Esophagus (tissue), 2 donors: ENCODE results near the gene ZFAND3. TPM values are rescaled to one million over a fixed set of nuclear protein-coding genes. Genes with fewer than 3 reads are reported as not detected.
A peak's percentile ranks its signal among the peaks of the same experiment; 100 is the strongest.

Experiments
- H3K27ac ChIP-seq, 2 donors: one replicate each; pipeline ENCODE4 v1.5.1; 2013; ENCODE audit warnings: low read depth in 2 of 2, mild to moderate bottlenecking in 2 of 2, inconsistent platforms in 1 of 2, low read length in 1 of 2, moderate library complexity in 1 of 2
- H3K27me3 ChIP-seq, 2 donors: one replicate each; pipeline ENCODE4 v1.6.1; 2013; ENCODE audit warnings: low read length in 2 of 2, control low read depth in 1 of 2, mild to moderate bottlenecking in 1 of 2; ENCODE audit not compliant: insufficient read depth in 2 of 2, control insufficient read depth in 1 of 2
- H3K36me3 ChIP-seq, 2 donors: one replicate each; pipeline ENCODE4 v1.6.1; 2013; ENCODE audit warnings: low read length in 1 of 2; ENCODE audit not compliant: control insufficient read depth in 2 of 2, insufficient read depth in 2 of 2
- H3K4me1 ChIP-seq, 2 donors: one replicate each; pipeline ENCODE4 v1.6.1; 2013; ENCODE audit warnings: low read length in 1 of 2; ENCODE audit not compliant: control insufficient read depth in 2 of 2, insufficient read depth in 2 of 2
- H3K4me3 ChIP-seq, 2 donors: one replicate each; pipeline ENCODE4 v1.5.1; 2013; ENCODE audit warnings: low read length in 2 of 2, mild to moderate bottlenecking in 2 of 2, low read depth in 1 of 2, moderate library complexity in 1 of 2
- H3K9me3 ChIP-seq, 2 donors: one replicate each; pipeline ENCODE4 v1.6.1; 2013; ENCODE audit warnings: mild to moderate bottlenecking in 2 of 2, low read depth in 1 of 2, low read length in 1 of 2, moderate library complexity in 1 of 2; ENCODE audit not compliant: control insufficient read depth in 2 of 2, insufficient read depth in 1 of 2
- WGBS, 2 donors: extraction: QIAGEN DNeasy Blood & Tissue Kit; methylation state at CpG; one replicate each; pipeline ENCODE4 v1.1.7; 2013; 5-methylcytosine and 5-hydroxymethylcytosine counted together
- polyA plus RNA-seq, 2 donors: library from polyadenylated mRNA; stranded (reverse); fragments of 200-250 nt; gene quantifications; one replicate each; pipeline ENCODE4 v1.2.3, GENCODE V29; 2013
- donor health status: healthy with polysubstance abuse.
- donor health status: Bipolar disorder and iron deficiency.

ZFAND3 gene
- polyA plus RNA-seq, 2 donors = 20.6 to 21.9 TPM

GRCh38 chr6:37971266-37971665 lies 151.7 kb downstream of the ZFAND3 start:
- no peaks in the 10 kb centered on the region for H3K4me1 ChIP-seq
- peaks cover 0 to 3% of the 10 kb centered on the region in 2 donors for H3K9me3 ChIP-seq
- H3K27me3 ChIP-seq = no peaks in the 10 kb centered on the region
- H3K4me3 ChIP-seq = no peak overlapping the region
- peaks cover 0 to 2% of the 10 kb centered on the region in 2 donors for H3K36me3 ChIP-seq
- no peak overlapping the region for H3K27ac ChIP-seq
- WGBS, 2 donors = 75 to 77% methylated on average over 2 of the region's 2 CpGs

DNA sequence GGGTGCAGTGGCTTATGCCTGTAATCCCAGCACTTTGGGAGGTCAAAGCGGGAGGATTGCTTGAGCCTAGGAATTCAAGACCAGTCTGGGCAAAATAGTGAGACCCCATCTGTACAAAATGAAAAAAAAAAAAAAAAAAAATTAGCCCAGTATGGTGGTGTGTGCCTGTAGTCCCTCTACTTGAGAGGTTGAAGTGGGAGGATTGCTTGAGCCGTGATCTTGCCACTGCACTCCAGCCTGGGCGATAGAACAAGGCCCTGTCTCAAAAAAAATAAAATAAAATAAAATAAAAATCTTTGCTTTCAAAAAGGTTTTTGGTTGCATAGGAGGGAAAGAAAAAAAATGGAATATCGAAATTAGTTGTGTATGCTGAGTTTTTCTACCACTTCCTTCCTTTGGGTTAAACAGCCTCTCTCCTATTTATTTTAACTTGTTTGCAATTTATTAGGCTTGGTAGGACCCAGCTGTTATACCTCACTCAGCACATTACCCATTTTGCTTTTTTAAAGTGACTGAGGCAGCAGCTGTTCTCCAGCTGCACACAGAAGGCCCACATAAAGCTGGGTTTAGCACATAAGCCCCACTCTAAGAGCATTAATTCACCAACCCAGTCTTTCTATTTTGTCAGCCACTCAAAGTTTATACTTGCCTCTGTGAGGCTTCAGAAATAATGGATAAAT lies 152.3 kb downstream of the ZFAND3 start:
- no peaks in the 10 kb centered on the region for H3K4me1 ChIP-seq
- no peaks in the 10 kb centered on the region for H3K27me3 ChIP-seq
- no peak overlapping the region for H3K4me3 ChIP-seq
- H3K27ac ChIP-seq = no peak overlapping the region
- H3K36me3 ChIP-seq = peaks cover 0 to 2% of the 10 kb centered on the region in 2 donors
- 78 to 81% methylated on average over 4 of the region's 4 CpGs for WGBS, 2 donors
- peaks cover 0 to 3% of the 10 kb centered on the region in 2 donors for H3K9me3 ChIP-seq

GRCh38 chr6:37972994-37973757 lies 153.6 kb downstream of the ZFAND3 start:
- no peak overlapping the region for H3K4me3 ChIP-seq
- H3K4me1 ChIP-seq = no peaks in the 10 kb centered on the region
- 69 to 75% methylated on average over 1 of the region's 1 CpG for WGBS, 2 donors
- peaks cover 0 to 3% of the 10 kb centered on the region in 2 donors for H3K9me3 ChIP-seq
- H3K27me3 ChIP-seq = no peaks in the 10 kb centered on the region
- H3K36me3 ChIP-seq = peaks cover 0 to 2% of the 10 kb centered on the region in 2 donors
- H3K27ac ChIP-seq = no peak overlapping the region

GRCh38 chr6:37974381-37974780 lies 154.9 kb downstream of the ZFAND3 start:
- no peaks in the 10 kb centered on the region for H3K4me1 ChIP-seq
- peaks cover 0 to 3% of the 10 kb centered on the region in 2 donors for H3K9me3 ChIP-seq
- H3K27ac ChIP-seq = no peak overlapping the region
- H3K4me3 ChIP-seq = no peak overlapping the region
- WGBS, 2 donors = 98% methylated on average over 4 of the region's 4 CpGs
- no peaks in the 10 kb centered on the region for H3K27me3 ChIP-seq
- peaks cover 0 to 2% of the 10 kb centered on the region in 2 donors for H3K36me3 ChIP-seq

GRCh38 chr6:37974943-37975342 lies 155.4 kb downstream of the ZFAND3 start:
- Histone ChIP-seq H3K27me3 (no peaks in the 10 kb centered on the region), H3K27ac (no peak overlapping the region), H3K4me1 (no peaks in the 10 kb centered on the region), H3K4me3 (no peak overlapping the region), H3K36me3 (peaks cover 0 to 2% of the 10 kb centered on the region in 2 donors), H3K9me3 (peaks cover 0 to 3% of the 10 kb centered on the region in 2 donors)
- 93% methylated on average over 1 of the region's 1 CpG for WGBS, 2 donors

- 81 to 95% methylated on average over 3 of the region's 3 CpGs for WGBS, 2 donors
- H3K9me3 ChIP-seq = peaks cover 0 to 3% of the 10 kb centered on the region in 2 donors
- H3K27ac ChIP-seq = no peak overlapping the region
- peaks cover 0 to 2% of the 10 kb centered on the region in 2 donors for H3K36me3 ChIP-seq
- no peak overlapping the region for H3K4me3 ChIP-seq
- H3K27me3 ChIP-seq = no peaks in the 10 kb centered on the region
- H3K4me1 ChIP-seq = no peaks in the 10 kb centered on the region
Measured at GRCh38 chr6:37977715-37978114, 158.2 kb downstream of the ZFAND3 start.

DNA sequence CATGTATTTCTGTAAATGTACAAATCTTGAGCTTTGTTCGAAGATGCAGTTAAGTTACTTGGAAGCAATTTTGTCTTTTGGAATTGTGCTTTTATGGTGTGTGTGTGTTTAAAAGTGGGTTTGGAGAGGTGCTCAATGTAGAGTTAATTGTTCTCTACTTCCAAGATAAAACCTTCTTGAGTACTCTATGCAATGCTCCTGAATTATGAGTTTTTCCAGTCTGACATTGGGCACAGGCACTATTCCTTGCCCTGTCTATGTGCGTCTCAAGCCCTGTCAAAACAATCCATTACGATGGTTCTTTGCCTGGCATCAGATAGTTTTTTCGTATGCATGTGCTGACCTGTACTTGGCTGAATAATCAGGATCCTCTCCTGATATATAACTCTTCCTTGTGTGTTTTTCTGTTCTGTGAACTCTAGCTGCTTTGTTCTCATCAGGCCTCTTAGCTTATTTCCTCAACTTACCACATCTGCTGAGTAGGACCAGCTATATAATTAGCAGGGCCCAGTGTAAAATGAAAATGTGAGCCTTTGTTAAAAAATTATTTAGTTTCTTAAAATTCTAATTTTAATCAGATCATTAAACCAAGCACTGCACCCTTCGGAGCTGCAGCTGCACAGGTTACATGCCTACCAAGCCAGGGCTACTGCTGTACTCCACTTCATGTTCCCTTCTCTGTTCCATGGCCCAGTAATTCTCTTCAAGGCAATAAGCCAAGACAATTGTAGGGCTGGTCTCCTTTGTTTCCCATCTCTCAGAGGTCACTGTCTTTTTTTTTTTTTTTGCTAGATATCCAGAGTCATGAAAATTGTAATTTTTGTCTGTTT lies 160.1 kb downstream of the ZFAND3 start:
- no peaks in the 10 kb centered on the region for H3K36me3 ChIP-seq
- no peaks in the 10 kb centered on the region for H3K4me1 ChIP-seq
- H3K4me3 ChIP-seq = no peak overlapping the region
- H3K27ac ChIP-seq = peak overlapping the region in 1 of 2 donors; percentile 36
- WGBS, 2 donors = 52 to 66% methylated on average over 5 of the region's 5 CpGs
- no peaks in the 10 kb centered on the region for H3K27me3 ChIP-seq
- H3K9me3 ChIP-seq = no peaks in the 10 kb centered on the region

DNA sequence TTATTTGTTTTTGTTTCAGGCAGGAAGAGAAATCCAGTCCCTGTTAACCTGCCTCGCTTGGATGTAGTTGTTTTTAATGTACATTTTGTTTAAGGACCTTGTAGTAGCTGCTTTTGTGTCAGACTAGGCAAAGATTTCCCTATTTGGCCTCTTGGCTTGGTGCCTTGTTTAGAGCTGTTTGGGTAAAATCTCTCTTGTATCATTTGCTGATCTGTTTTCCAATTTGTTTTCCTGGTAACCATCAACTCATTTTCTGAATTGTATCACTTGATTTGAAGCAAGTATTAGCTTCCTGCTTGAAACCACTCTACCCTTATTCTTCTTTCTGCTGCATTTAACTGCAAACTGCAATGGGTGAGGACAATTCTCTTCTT lies 160.7 kb downstream of the ZFAND3 start:
- H3K27ac ChIP-seq = no peak overlapping the region
- no peaks in the 10 kb centered on the region for H3K9me3 ChIP-seq
- no peaks in the 10 kb centered on the region for H3K27me3 ChIP-seq
- 49 to 58% methylated on average over 1 of the region's 1 CpG for WGBS, 2 donors
- H3K36me3 ChIP-seq = no peaks in the 10 kb centered on the region
- H3K4me1 ChIP-seq = peaks cover 0 to under 1% of the 10 kb centered on the region in 2 donors
- no peak overlapping the region for H3K4me3 ChIP-seq

- H3K27me3 ChIP-seq = no peaks in the 10 kb centered on the region
- WGBS, 2 donors = 84 to 86% methylated on average over 2 of the region's 2 CpGs
- H3K36me3 ChIP-seq = no peaks in the 10 kb centered on the region
- no peak overlapping the region for H3K4me3 ChIP-seq
- H3K27ac ChIP-seq = no peak overlapping the region
- no peaks in the 10 kb centered on the region for H3K9me3 ChIP-seq
- peaks cover 0 to 2% of the 10 kb centered on the region in 2 donors for H3K4me1 ChIP-seq
Measured at GRCh38 chr6:37981626-37982025, 162.1 kb downstream of the ZFAND3 start.
